ENCODE measurements around the gene POMT1. TPM values are rescaled to one million over a fixed set of nuclear protein-coding genes. Genes with fewer than 3 reads are reported as not detected.

POMT1 gene
- total RNA-seq, 1 donor from 2014 or later, result 14.5 TPM

- Histone ChIP-seq H3K27ac (no peak overlapping the region), H3K36me3 (peaks cover 0 to 93% of the 10 kb centered on the region in 2 donors)
- DNase-seq (ENCODE audit: extremely low spot score in 2 of 2), result no peak
Observed at GRCh38 chr9:131478421-131478868, 24.3 kb upstream of the POMT1 start.

GRCh38 chr9:131478911-131479310, 23.8 kb upstream of the POMT1 start:
- H3K36me3 ChIP-seq, result peaks cover 0 to 93% of the 10 kb centered on the region in 2 donors
- DNase-seq (ENCODE audit: extremely low spot score in 2 of 2), result no peak
- no peak overlapping the region for H3K4me3 ChIP-seq
- no peak overlapping the region for H3K27ac ChIP-seq
- TF ChIP-seq POLR2A (IDR thresholded peaks at IDR 0.05) (no peak), CTCF (IDR thresholded peaks at IDR 0.05) (no peak), POLR2AphosphoS5 (IDR thresholded peaks at IDR 0.05; ENCODE audit: insufficient read depth in 1 of 2, low read depth in 1 of 2) (no peak)
- no peaks in the 10 kb centered on the region for H3K9me3 ChIP-seq
- no peaks in the 10 kb centered on the region for H3K27me3 ChIP-seq
- H3K4me1 ChIP-seq, result peaks cover 13% of the 10 kb centered on the region
- intact Hi-C loops (cut with DNase I), result no loop called here

More at GRCh38 chr9:131478421-131478868, 24.3 kb upstream of the POMT1 start:
- no peaks in the 10 kb centered on the region for H3K27me3 ChIP-seq
- intact Hi-C loops (cut with DNase I), result no loop called here
- H3K4me1 ChIP-seq, result peaks cover 13% of the 10 kb centered on the region
- no peak for TF ChIP-seq POLR2A (IDR thresholded peaks at IDR 0.05)
- no peak for TF ChIP-seq POLR2AphosphoS5 (IDR thresholded peaks at IDR 0.05; ENCODE audit: insufficient read depth in 1 of 2, low read depth in 1 of 2)
- peak in 1 of 3 experiments; percentile 33 for TF ChIP-seq CTCF (IDR thresholded peaks at IDR 0.05)
- no peak overlapping the region for H3K4me3 ChIP-seq
- H3K9me3 ChIP-seq, result no peaks in the 10 kb centered on the region

GRCh38 chr9:131480258-131480657, 22.5 kb upstream of the POMT1 start:
- Histone ChIP-seq H3K36me3 (peaks cover 0 to 93% of the 10 kb centered on the region in 2 donors), H3K4me1 (peaks cover 15% of the 10 kb centered on the region), H3K27ac (no peak overlapping the region), H3K27me3 (no peaks in the 10 kb centered on the region), H3K9me3 (no peaks in the 10 kb centered on the region), H3K4me3 (no peak overlapping the region)
- TF ChIP-seq POLR2AphosphoS5 (IDR thresholded peaks at IDR 0.05; ENCODE audit: insufficient read depth in 1 of 2, low read depth in 1 of 2) (no peak), CTCF (IDR thresholded peaks at IDR 0.05) (no peak), POLR2A (IDR thresholded peaks at IDR 0.05) (no peak)
- intact Hi-C loops (cut with DNase I), result no loop called here
- no peak for DNase-seq (ENCODE audit: extremely low spot score in 2 of 2)

GRCh38 chr9:131481441-131482342, 21.0 kb upstream of the POMT1 start:
- DNase-seq (ENCODE audit: extremely low spot score in 2 of 2), result no peak
- H3K27ac ChIP-seq, result no peak overlapping the region

GRCh38 chr9:131482343-131483006, 20.2 kb upstream of the POMT1 start:
- Histone ChIP-seq H3K27ac (no peak overlapping the region), H3K9me3 (no peaks in the 10 kb centered on the region), H3K36me3 (peaks cover 7 to 93% of the 10 kb centered on the region in 2 donors), H3K27me3 (no peaks in the 10 kb centered on the region), H3K4me3 (no peak overlapping the region), H3K4me1 (peaks cover 20% of the 10 kb centered on the region)
- no peak for TF ChIP-seq CTCF (IDR thresholded peaks at IDR 0.05)
- TF ChIP-seq POLR2AphosphoS5 (IDR thresholded peaks at IDR 0.05; ENCODE audit: insufficient read depth in 1 of 2, low read depth in 1 of 2), result no peak
- TF ChIP-seq POLR2A (IDR thresholded peaks at IDR 0.05), result no peak
- DNase-seq (ENCODE audit: extremely low spot score in 2 of 2), result no peak
- intact Hi-C loops (cut with DNase I), result no loop called here

More at GRCh38 chr9:131481441-131482342, 21.0 kb upstream of the POMT1 start:
- TF ChIP-seq POLR2AphosphoS5 (IDR thresholded peaks at IDR 0.05; ENCODE audit: insufficient read depth in 1 of 2, low read depth in 1 of 2) (peak in 1 of 2 donors; percentile 28), POLR2A (IDR thresholded peaks at IDR 0.05) (no peak)
- Histone ChIP-seq H3K36me3 (peaks cover 0 to 93% of the 10 kb centered on the region in 2 donors), H3K9me3 (no peaks in the 10 kb centered on the region), H3K27me3 (no peaks in the 10 kb centered on the region), H3K4me3 (no peak overlapping the region), H3K4me1 (peaks cover 20% of the 10 kb centered on the region)
- intact Hi-C loops (cut with DNase I), result no loop called here
